ENCODE measurements around the gene NEK9. TPM values are rescaled to one million over a fixed set of nuclear protein-coding genes. Genes with fewer than 3 reads are reported as not detected.
A peak's percentile ranks its signal among the peaks of the same experiment; 100 is the strongest.

NEK9 gene
- total RNA-seq, 1 donor from 2014 or later, result 116 TPM

DNA sequence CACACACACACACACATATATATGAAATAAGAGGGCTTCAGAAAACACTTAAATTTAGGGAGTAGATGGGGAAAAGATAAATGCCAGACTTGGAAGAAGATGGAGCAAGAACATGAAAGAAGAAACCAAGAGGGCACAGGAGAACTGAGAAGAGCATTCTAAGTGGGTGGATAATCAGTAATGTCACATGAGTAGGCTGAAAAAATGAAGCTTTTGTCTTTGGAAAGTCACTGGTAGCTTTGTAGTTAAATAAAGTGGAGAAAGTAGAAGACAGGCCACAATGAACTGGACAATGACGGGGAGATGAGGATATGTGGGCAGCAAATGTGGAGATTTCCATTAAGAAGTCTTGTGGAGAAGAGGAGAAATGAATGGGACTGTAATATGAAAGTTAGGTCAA is 59.6 kb downstream of the NEK9 start:
- H3K36me3 ChIP-seq, result no peaks in the 10 kb centered on the region
- intact Hi-C loops (cut with DNase I), result loop anchor here (5.0 kb wide), 1 partner anchor 230 kb away; no protein-coding TSS in a partner anchor
- peaks cover 3 to 15% of the 10 kb centered on the region in 2 donors for H3K4me1 ChIP-seq
- no peak overlapping the region for H3K27ac ChIP-seq
- TF ChIP-seq, protein P1, sequence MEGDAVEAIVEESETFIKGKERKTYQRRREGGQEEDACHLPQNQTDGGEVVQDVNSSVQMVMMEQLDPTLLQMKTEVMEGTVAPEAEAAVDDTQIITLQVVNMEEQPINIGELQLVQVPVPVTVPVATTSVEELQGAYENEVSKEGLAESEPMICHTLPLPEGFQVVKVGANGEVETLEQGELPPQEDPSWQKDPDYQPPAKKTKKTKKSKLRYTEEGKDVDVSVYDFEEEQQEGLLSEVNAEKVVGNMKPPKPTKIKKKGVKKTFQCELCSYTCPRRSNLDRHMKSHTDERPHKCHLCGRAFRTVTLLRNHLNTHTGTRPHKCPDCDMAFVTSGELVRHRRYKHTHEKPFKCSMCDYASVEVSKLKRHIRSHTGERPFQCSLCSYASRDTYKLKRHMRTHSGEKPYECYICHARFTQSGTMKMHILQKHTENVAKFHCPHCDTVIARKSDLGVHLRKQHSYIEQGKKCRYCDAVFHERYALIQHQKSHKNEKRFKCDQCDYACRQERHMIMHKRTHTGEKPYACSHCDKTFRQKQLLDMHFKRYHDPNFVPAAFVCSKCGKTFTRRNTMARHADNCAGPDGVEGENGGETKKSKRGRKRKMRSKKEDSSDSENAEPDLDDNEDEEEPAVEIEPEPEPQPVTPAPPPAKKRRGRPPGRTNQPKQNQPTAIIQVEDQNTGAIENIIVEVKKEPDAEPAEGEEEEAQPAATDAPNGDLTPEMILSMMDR (IDR thresholded peaks at IDR 0.05), result no peak
- no peaks in the 10 kb centered on the region for H3K9me3 ChIP-seq
- no peak for DNase-seq (ENCODE audit: low spot score in 2 of 2)
- H3K27me3 ChIP-seq, result no peaks in the 10 kb centered on the region
- no peak overlapping the region for H3K4me3 ChIP-seq

DNA sequence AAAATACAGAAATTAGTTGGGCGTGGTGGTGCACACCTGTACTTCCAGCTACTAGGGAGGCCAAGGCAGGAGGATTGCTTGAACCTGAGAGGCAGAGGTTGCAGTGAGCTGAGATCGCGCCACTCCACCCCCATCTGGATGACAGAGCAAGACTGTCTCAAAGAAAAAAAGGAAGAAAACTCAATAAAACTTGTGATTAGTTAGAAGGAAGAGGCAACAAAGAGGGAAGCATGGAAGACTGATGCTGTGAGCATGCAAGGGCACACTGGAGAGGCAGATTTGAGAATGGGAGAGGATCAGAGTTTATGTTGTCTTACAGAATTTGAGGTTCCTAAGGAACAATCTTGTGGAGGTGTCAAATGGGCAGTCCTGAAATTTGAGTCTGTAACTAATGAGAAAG is 60.2 kb downstream of the NEK9 start:
- Histone ChIP-seq H3K27ac (no peak overlapping the region), H3K4me1 (peaks cover 3 to 15% of the 10 kb centered on the region in 2 donors), H3K36me3 (no peaks in the 10 kb centered on the region), H3K9me3 (no peaks in the 10 kb centered on the region), H3K27me3 (no peaks in the 10 kb centered on the region), H3K4me3 (no peak overlapping the region)
- intact Hi-C loops (cut with DNase I), result loop anchor here (5.0 kb wide), 1 partner anchor 231 kb away; no protein-coding TSS in a partner anchor
- DNase-seq (ENCODE audit: low spot score in 2 of 2), result no peak
- TF ChIP-seq, protein P1 (IDR thresholded peaks at IDR 0.05), result no peak

DNA sequence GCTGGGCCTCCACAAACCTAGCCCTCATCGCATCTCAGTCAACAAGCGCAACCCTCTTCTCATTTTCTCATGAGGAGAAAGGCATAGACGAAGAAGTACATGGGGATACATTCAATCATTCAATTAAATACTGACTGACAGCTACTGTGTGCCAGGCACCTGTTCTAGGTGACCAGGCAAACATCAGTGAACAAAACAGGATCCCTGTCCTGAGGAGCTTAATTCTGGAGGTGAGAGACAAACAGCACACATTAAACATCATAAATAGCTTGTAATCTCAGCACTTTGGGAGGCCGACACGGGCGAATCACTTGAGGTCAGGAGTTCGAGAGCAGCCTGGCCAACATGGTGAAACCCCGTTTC is 62.7 kb downstream of the NEK9 start:
- Histone ChIP-seq H3K4me3 (peak overlapping the region; percentile 85 to 89), H3K4me1 (peaks cover 3 to 9% of the 10 kb centered on the region in 2 donors), H3K27ac (peak overlapping the region in 1 of 2 donors; percentile 74), H3K27me3 (no peaks in the 10 kb centered on the region), H3K9me3 (no peaks in the 10 kb centered on the region), H3K36me3 (no peaks in the 10 kb centered on the region)
- TF ChIP-seq, protein P1 (IDR thresholded peaks at IDR 0.05), result no peak
- DNase-seq (ENCODE audit: low spot score in 2 of 2), result no peak
- intact Hi-C loops (cut with DNase I), result no loop called here

DNA sequence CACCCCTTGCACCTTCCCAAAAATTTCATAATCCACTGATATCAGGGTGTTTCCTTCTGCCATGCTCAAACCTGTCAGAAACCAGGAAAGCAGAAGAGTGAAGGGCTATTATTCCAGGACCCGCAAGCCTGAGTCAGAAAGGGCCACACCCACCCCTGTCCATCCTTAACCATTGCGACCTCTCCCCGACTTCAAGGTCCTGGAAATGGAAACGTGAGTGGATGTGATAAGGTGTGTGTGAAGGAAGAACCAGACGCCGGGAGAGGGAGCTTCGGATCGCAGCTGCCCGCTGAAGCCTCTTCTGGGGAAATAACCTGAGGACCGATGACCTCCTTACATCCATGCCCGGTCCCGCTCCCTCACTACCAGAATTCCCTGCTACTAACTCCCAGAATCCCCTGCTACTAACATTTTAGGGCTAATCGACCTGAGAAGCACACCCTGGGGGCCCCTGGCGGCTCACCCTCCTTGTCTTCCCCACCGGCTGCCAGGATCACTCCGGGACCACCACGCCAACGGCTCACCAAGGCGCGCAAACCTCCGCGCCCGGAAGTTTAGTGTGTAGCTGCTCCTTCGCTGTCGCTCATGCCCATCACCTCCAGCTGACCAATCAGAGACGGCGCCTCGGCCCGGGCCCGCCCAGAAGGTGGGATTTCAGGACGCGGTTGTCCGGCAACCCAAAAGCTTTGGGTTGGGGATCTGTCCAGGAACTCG is 63.2 kb downstream of the NEK9 start, which contains the start of gene ACYP1:
Gene ACYP1, minus strand, starts transcription at position 534 of the 714 bp plus-strand sequence. Its CDS starts 471 bp downstream, at position 63.
- peak within 1 kb of the TSS; percentile 72 to 74 for H3K27ac ChIP-seq
- H3K9me3 ChIP-seq, result no peaks in the 10 kb centered on the region
- H3K27me3 ChIP-seq, result no peaks in the 10 kb centered on the region
- TF ChIP-seq, protein P1 (IDR thresholded peaks at IDR 0.05), result no peak
- intact Hi-C loops (cut with DNase I), result no loop called here
- H3K4me3 ChIP-seq, result peak within 1 kb of the TSS; percentile 85 to 89
- peak; percentile 70 to 96 for DNase-seq (ENCODE audit: low spot score in 2 of 2)
- H3K4me1 ChIP-seq, result peaks cover 3 to 9% of the 10 kb centered on the region in 2 donors
- no peaks in the 10 kb centered on the region for H3K36me3 ChIP-seq

DNA sequence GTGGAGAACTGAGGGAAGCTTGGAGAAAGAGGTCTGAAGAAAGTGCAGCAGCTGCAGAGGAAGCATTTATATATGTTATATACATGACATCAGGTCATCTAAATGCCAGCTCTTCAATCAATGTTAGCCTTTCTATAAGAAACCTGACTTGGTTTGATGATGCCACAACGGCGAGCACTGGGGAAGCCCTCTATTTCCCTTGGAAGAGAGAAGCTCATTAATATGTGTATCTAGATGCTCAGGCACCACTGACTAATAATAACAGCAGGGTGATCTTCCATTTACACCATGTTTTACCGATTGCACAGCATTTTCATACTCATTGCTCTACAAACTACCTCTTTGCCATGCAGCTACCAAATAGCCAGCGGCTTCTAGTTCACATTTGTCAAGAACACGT is 63.8 kb downstream of the NEK9 start:
- TF ChIP-seq, protein P1 (IDR thresholded peaks at IDR 0.05), result no peak
- no peaks in the 10 kb centered on the region for H3K9me3 ChIP-seq
- H3K36me3 ChIP-seq, result no peaks in the 10 kb centered on the region
- peak overlapping the region; percentile 85 to 89 for H3K4me3 ChIP-seq
- no peaks in the 10 kb centered on the region for H3K27me3 ChIP-seq
- intact Hi-C loops (cut with DNase I), result no loop called here
- peaks cover 3 to 9% of the 10 kb centered on the region in 2 donors for H3K4me1 ChIP-seq
- no peak for DNase-seq (ENCODE audit: low spot score in 2 of 2)
- H3K27ac ChIP-seq, result no peak overlapping the region
